Islet precursor cell (in vitro differentiated cells): ENCODE measurements around the gene SLC7A10.
"Not testable (repeated sequence)": the region's sequence is repeated elsewhere in the genome, so short reads cannot be mapped to it uniquely, and the experiment has no call there.

Experiments used
- DNase-seq: peaks from one replicate; pipeline ENCODE4 v3.0.0-alpha.2; 2018

Gene SLC7A10

GRCh38 chr19:33215438-33216197, 10.0 kb downstream of the SLC7A10 start:
- no peak for DNase-seq

GRCh38 chr19:33214596-33214995, 11.1 kb downstream of the SLC7A10 start:
- DNase-seq: peak; percentile 83

- no peak for DNase-seq
Measured at GRCh38 chr19:33212436-33213172, 13.0 kb downstream of the SLC7A10 start.

- no peak for DNase-seq
Measured at GRCh38 chr19:33211794-33212435, 13.7 kb downstream of the SLC7A10 start.

GRCh38 chr19:33210266-33210940, 15.2 kb downstream of the SLC7A10 start:
- DNase-seq: no peak

- DNase-seq: not testable (repeated sequence)
Measured at GRCh38 chr19:33209850-33210230, 15.8 kb downstream of the SLC7A10 start.

GRCh38 chr19:33208904-33209849, 16.5 kb downstream of the SLC7A10 start:
- no peak for DNase-seq

- DNase-seq: no peak
Measured at GRCh38 chr19:33208371-33208895, 17.2 kb downstream of the SLC7A10 start.

GRCh38 chr19:33207903-33208302, 17.7 kb downstream of the SLC7A10 start:
- no peak for DNase-seq

GRCh38 chr19:33207040-33207620, 18.5 kb downstream of the SLC7A10 start:
- DNase-seq: no peak

GRCh38 chr19:33206261-33207039, 19.2 kb downstream of the SLC7A10 start:
- DNase-seq: no peak

GRCh38 chr19:33205531-33206260, 20.0 kb downstream of the SLC7A10 start:
- DNase-seq: no peak

- no peak for DNase-seq
Measured at GRCh38 chr19:33205110-33205509, 20.5 kb downstream of the SLC7A10 start.

- DNase-seq: no peak
Measured at GRCh38 chr19:33204136-33204973, 21.3 kb downstream of the SLC7A10 start.

GRCh38 chr19:33203529-33203928, 22.1 kb downstream of the SLC7A10 start:
- no peak for DNase-seq

- DNase-seq: no peak
Measured at GRCh38 chr19:33202546-33203507, 22.8 kb downstream of the SLC7A10 start.

- DNase-seq: no peak
Measured at GRCh38 chr19:33201886-33202545, 23.6 kb downstream of the SLC7A10 start.
